SH-SY5Y (cell line): ENCODE measurements around the gene JAKMIP1.

Experiments used
- GATA2 ChIP-seq: IDR thresholded peaks from 2 replicates; pipeline ENCODE4 v1.6.1; 2011; ENCODE audit warnings: mild to moderate bottlenecking, low read depth, low read length
- GATA3 ChIP-seq: IDR thresholded peaks from 2 replicates; pipeline ENCODE4 v1.6.1; 2011; ENCODE audit warnings: low read depth, mild to moderate bottlenecking, low read length, moderate library complexity

JAKMIP1 gene

GRCh38 chr4:6142511-6142910 lies 57.8 kb downstream of the JAKMIP1 start:
- TF ChIP-seq GATA2: no peak
- TF ChIP-seq GATA3: no peak

- TF ChIP-seq GATA3: no peak
- no peak for TF ChIP-seq GATA2
Observed at GRCh38 chr4:6141554-6141953, 58.8 kb downstream of the JAKMIP1 start.

- no peak for TF ChIP-seq GATA3
- TF ChIP-seq GATA2: no peak
Observed at GRCh38 chr4:6137747-6138135, 62.6 kb downstream of the JAKMIP1 start.

- TF ChIP-seq GATA2: no peak
- TF ChIP-seq GATA3: no peak
Observed at GRCh38 chr4:6137027-6137746, 63.2 kb downstream of the JAKMIP1 start.

GRCh38 chr4:6134612-6135220 lies 65.6 kb downstream of the JAKMIP1 start:
- TF ChIP-seq GATA2 (no peak), GATA3 (no peak)

GRCh38 chr4:6132716-6133115 lies 67.6 kb downstream of the JAKMIP1 start:
- TF ChIP-seq GATA3 (no peak), GATA2 (no peak)

GRCh38 chr4:6128221-6128850 lies 72.0 kb downstream of the JAKMIP1 start:
- TF ChIP-seq GATA2: no peak

GRCh38 chr4:6126971-6127745 lies 73.2 kb downstream of the JAKMIP1 start:
- no peak for TF ChIP-seq GATA2

GRCh38 chr4:6125103-6125651 lies 75.2 kb downstream of the JAKMIP1 start:
- TF ChIP-seq GATA3: no peak
- TF ChIP-seq GATA2: no peak

GRCh38 chr4:6124386-6125102 lies 75.8 kb downstream of the JAKMIP1 start:
- TF ChIP-seq GATA3 (no peak), GATA2 (no peak)

GRCh38 chr4:6123976-6124375 lies 76.4 kb downstream of the JAKMIP1 start:
- TF ChIP-seq GATA2 (no peak), GATA3 (no peak)

GRCh38 chr4:6123541-6123940 lies 76.8 kb downstream of the JAKMIP1 start:
- TF ChIP-seq GATA2 (no peak), GATA3 (no peak)

- TF ChIP-seq GATA3: no peak
- TF ChIP-seq GATA2: no peak
Observed at GRCh38 chr4:6123116-6123515, 77.2 kb downstream of the JAKMIP1 start.
